SU-DHL-6 (cell line): ENCODE results near the gene CHCHD5.

Experiments used
- H2AFZ ChIP-seq: fragments of 200-600 bp; sonication (generic); 2 replicates; pipeline ENCODE4 v1.6.1; 2014; ENCODE audit warnings: low read depth, mild to moderate bottlenecking, moderate library complexity, mixed read lengths, antibody characterized with exemption, low read length; ENCODE audit not compliant: severe bottlenecking
- H3F3A ChIP-seq: fragments of 200-600 bp; shearing (Covaris generic); 2 replicates; pipeline ENCODE4 v1.6.0; 2016; ENCODE audit warnings: antibody characterized with exemption, mild to moderate bottlenecking; ENCODE audit not compliant: insufficient read depth
- H3K27ac ChIP-seq: fragments of 200-600 bp; sonication (generic); 2 replicates; pipeline ENCODE4 v1.5.1; 2016; ENCODE audit warnings: low read depth, mild to moderate bottlenecking, low read length, moderate library complexity, mixed read lengths
- H3K27me3 ChIP-seq: fragments of 200-600 bp; sonication (generic), shearing (Covaris generic); 2 replicates; pipeline ENCODE4 v1.6.0; 2014; ENCODE audit warnings: mild to moderate bottlenecking, low read length
- H3K36me3 ChIP-seq: fragments of 200-600 bp; sonication (generic); 2 replicates; pipeline ENCODE4 v1.6.1; 2014; ENCODE audit warnings: mild to moderate bottlenecking, low read length, mixed read lengths
- H3K4me2 ChIP-seq: fragments of 300-600, 200-600 bp; shearing (Covaris generic), sonication (generic); 2 replicates; pipeline ENCODE4 v1.6.0; 2014; ENCODE audit warnings: low read length, low read depth, mild to moderate bottlenecking; ENCODE audit not compliant: poor library complexity, severe bottlenecking
- H3K4me3 ChIP-seq: fragments of 200-600 bp; sonication (generic); 2 replicates; pipeline ENCODE4 v1.5.1; 2014; ENCODE audit warnings: antibody characterized with exemption, low read length, mild to moderate bottlenecking, mixed read lengths; ENCODE audit not compliant: insufficient read depth, poor library complexity, severe bottlenecking
- H3K79me2 ChIP-seq: fragments of 200-600 bp; sonication (generic); 2 replicates; pipeline ENCODE4 v1.6.1; 2014; ENCODE audit warnings: mild to moderate bottlenecking, low read length, moderate library complexity; ENCODE audit not compliant: insufficient read depth
- H3K9ac ChIP-seq: fragments of 200-600 bp; sonication (generic); 2 replicates; pipeline ENCODE4 v1.7.0; 2014; ENCODE audit warnings: mild to moderate bottlenecking, low read length
- H3K9me2 ChIP-seq: fragments of 200-600 bp; sonication (generic); replicated peaks from 2 replicates; pipeline ENCODE4 v1.6.1; 2014; ENCODE audit warnings: low read length; ENCODE audit not compliant: insufficient read depth
- H3K9me3 ChIP-seq: fragments of 200-600 bp; sonication (generic); 2 replicates; pipeline ENCODE4 v1.6.1; 2014; ENCODE audit warnings: low read length, mixed read lengths; ENCODE audit not compliant: insufficient read depth
- H4K20me1 ChIP-seq: fragments of 200-600 bp; sonication (generic); 2 replicates; pipeline ENCODE4 v1.6.1; 2014; ENCODE audit warnings: low read depth, mild to moderate bottlenecking, antibody characterized with exemption, low read length, moderate library complexity, mixed read lengths
- EZH2phosphoT487 ChIP-seq: fragments of 200-600 bp; sonication (generic), shearing (Covaris generic); conservative IDR thresholded peaks from 2 replicates; pipeline ENCODE4 v1.6.1; 2018; ENCODE audit warnings: mild to moderate bottlenecking, antibody characterized with exemption, low read length, moderate library complexity, mixed read lengths
- TF ChIP-seq, protein P1 (sequence below): fragments of 200-600 bp; sonication (generic); IDR thresholded peaks from one replicate; pipeline ENCODE4 v1.5.1; 2017; ENCODE audit warnings: antibody characterized with exemption, mild to moderate bottlenecking, low read length, moderate library complexity; ENCODE audit not compliant: insufficient read depth, poor library complexity, severe bottlenecking

The CHCHD5 gene

DNA sequence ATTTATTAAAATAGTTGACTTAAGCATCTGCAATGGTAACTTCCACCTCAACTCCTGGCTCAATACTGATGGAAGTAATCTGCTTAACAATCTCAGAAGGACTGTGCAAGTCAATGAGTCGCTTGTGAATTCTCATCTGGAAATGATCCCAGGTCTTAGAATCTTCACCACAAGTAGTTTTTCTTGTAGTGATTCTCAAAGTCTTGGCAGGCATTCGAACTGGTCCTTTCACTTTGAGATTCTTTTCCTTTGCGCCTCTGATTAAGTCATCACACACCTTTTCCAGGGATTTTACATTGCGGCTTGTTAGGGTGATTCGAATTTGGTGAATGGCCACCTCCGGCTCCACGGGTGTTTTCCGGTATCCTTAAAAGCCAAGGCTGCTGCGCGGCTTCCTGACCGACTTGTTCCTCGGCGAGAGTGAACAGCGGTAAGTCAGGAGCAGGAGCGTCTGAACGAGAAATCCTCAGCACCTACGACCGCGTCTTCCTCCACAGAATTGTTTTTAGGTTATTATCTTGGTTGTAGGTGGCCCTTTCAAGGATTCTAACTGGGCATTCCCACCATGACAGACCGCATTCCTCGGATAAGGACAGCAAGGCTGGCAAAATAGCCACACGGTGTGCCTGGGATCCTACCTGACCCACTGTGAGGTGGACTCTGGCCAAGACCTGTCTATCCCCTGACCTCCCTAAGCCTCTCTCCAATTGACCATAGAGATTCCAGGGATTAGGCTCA, 37.5 kb downstream of the CHCHD5 start:
- Histone ChIP-seq H4K20me1 (no peaks in the 10 kb centered on the region), H3K4me3 (no peak overlapping the region), H3K27me3 (no peaks in the 10 kb centered on the region), H3K9me3 (no peaks in the 10 kb centered on the region), H3K27ac (no peak overlapping the region), H3K79me2 (no peaks in the 10 kb centered on the region), H3K9me2 (no peaks in the 10 kb centered on the region), H2AFZ (no peak overlapping the region), H3K36me3 (no peaks in the 10 kb centered on the region), H3F3A (no peaks in the 10 kb centered on the region), H3K9ac (no peak overlapping the region), H3K4me2 (no peak overlapping the region)
- TF ChIP-seq EZH2phosphoT487: no peak
- TF ChIP-seq, protein P1, sequence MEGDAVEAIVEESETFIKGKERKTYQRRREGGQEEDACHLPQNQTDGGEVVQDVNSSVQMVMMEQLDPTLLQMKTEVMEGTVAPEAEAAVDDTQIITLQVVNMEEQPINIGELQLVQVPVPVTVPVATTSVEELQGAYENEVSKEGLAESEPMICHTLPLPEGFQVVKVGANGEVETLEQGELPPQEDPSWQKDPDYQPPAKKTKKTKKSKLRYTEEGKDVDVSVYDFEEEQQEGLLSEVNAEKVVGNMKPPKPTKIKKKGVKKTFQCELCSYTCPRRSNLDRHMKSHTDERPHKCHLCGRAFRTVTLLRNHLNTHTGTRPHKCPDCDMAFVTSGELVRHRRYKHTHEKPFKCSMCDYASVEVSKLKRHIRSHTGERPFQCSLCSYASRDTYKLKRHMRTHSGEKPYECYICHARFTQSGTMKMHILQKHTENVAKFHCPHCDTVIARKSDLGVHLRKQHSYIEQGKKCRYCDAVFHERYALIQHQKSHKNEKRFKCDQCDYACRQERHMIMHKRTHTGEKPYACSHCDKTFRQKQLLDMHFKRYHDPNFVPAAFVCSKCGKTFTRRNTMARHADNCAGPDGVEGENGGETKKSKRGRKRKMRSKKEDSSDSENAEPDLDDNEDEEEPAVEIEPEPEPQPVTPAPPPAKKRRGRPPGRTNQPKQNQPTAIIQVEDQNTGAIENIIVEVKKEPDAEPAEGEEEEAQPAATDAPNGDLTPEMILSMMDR: no peak

DNA sequence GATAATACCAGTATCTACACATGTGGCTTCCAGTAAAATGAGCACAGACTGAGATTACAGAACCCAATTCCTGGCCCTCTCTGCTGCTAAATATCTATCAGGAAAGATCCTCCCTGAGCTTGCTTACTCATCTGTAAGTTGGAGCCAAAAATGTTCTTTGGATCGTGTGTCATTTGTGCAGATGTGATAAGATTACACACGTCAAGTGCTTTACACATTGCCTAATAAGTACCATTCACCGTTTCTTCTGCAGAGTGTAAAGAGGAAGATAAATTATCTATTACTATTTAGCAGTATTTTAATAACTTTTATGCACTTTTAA, 38.1 kb downstream of the CHCHD5 start:
- Histone ChIP-seq H3K36me3 (no peaks in the 10 kb centered on the region), H3F3A (no peaks in the 10 kb centered on the region), H3K4me3 (no peak overlapping the region), H3K27ac (no peak overlapping the region), H2AFZ (no peak overlapping the region), H3K9me3 (no peaks in the 10 kb centered on the region), H4K20me1 (no peaks in the 10 kb centered on the region), H3K9me2 (no peaks in the 10 kb centered on the region), H3K27me3 (no peaks in the 10 kb centered on the region), H3K9ac (no peak overlapping the region), H3K79me2 (no peaks in the 10 kb centered on the region), H3K4me2 (no peak overlapping the region)
- no peak for TF ChIP-seq EZH2phosphoT487
- TF ChIP-seq, protein P1: no peak

GRCh38 chr2:112623913-112624777, 39.7 kb downstream of the CHCHD5 start:
- Histone ChIP-seq H3K4me2 (no peak overlapping the region), H3K9ac (no peak overlapping the region), H3K27ac (no peak overlapping the region), H4K20me1 (no peaks in the 10 kb centered on the region), H3F3A (no peaks in the 10 kb centered on the region), H2AFZ (no peak overlapping the region), H3K27me3 (no peaks in the 10 kb centered on the region), H3K36me3 (no peaks in the 10 kb centered on the region), H3K79me2 (no peaks in the 10 kb centered on the region), H3K9me2 (no peaks in the 10 kb centered on the region), H3K9me3 (no peaks in the 10 kb centered on the region), H3K4me3 (no peak overlapping the region)
- TF ChIP-seq, protein P1: no peak
- TF ChIP-seq EZH2phosphoT487: no peak
